ENCODE measurements around the gene ZNF500. TPM values are rescaled to one million over a fixed set of nuclear protein-coding genes. Genes with fewer than 3 reads are reported as not detected.
A peak's percentile ranks its signal among the peaks of the same experiment; 100 is the strongest.

Gene ZNF500
- total RNA-seq, 1 experiment from 2014 or later, result 20.1 TPM

GRCh38 chr16:4767872-4768548 lies 1.0 kb upstream of the ZNF500 start:
- DNase-seq (ENCODE audit: low read depth, low spot score) (peak; percentile 8), ATAC-seq (no peak)
- H3K4me2 ChIP-seq (ENCODE audit: low read length), result peak overlapping the region; percentile 82
- peaks cover 21% of the 10 kb centered on the region; the same call in 1 of the 2 replicates for H3K79me2 ChIP-seq (ENCODE audit: insufficient read depth, low read length)
- intact Hi-C loops (cut with micrococcal nuclease), result loop anchor here (1.0 to 5.0 kb wide), 3 partner anchors 33 to 179 kb away; partner anchors contain the start of genes ANKS3, DNAAF8, GLYR1 and UBN1
- H4K20me1 ChIP-seq (ENCODE audit: insufficient read depth), result no peaks in the 10 kb centered on the region
- CTCF ChIA-PET, result interaction anchor here (1.3 kb wide), 1 partner anchor 144 kb away, joined by 4 read pairs; the partner anchor contains the start of gene MGRN1
- H3K4me1 ChIP-seq (ENCODE audit: control insufficient read depth in 1 of 2, insufficient read depth in 2 of 2, low read length in 2 of 2), result peaks cover 12 to 23% of the 10 kb centered on the region in 2 experiments
- TF ChIP-seq ZNF274 (IDR thresholded peaks at IDR 0.05; ENCODE audit: low read depth, low read length) (no peak), CBX3 (IDR thresholded peaks at IDR 0.05; ENCODE audit: low read depth) (no peak), MAX (IDR thresholded peaks at IDR 0.05) (no peak), SP1 (IDR thresholded peaks at IDR 0.05; ENCODE audit: low read depth) (no peak), ATF3 (IDR thresholded peaks at IDR 0.05) (no peak), EGR1 (IDR thresholded peaks at IDR 0.05; ENCODE audit: low read depth) (no peak), EZH2 (IDR thresholded peaks at IDR 0.05) (no peak), SRF (IDR thresholded peaks at IDR 0.05; ENCODE audit: low read depth) (no peak), ZFX (IDR thresholded peaks at IDR 0.05) (no peak), YY1 (IDR thresholded peaks at IDR 0.05; ENCODE audit: extremely low read depth, insufficient replicate concordance, low read depth, low read length) (no peak), POLR2A (IDR thresholded peaks at IDR 0.05; ENCODE audit: borderline replicate concordance, extremely low read depth, insufficient read depth, insufficient read length) (no peak)
- H3K27me3 ChIP-seq (ENCODE audit: insufficient read depth, low read length), result no peaks in the 10 kb centered on the region
- POLR2A ChIA-PET, result interaction anchor here (0.7 to 1.1 kb wide), 3 partner anchors 22 to 152 kb away, joined by 3 to 8 read pairs (median 4); partner anchors contain the start of genes ANKS3 and DNAAF8
- RAD21 ChIA-PET (ENCODE audit: low non-redundant PET in 1 of 2, low total read pairs in 2 of 2, uncharacterized antibody in 2 of 2, unreplicated experiment in 2 of 2), result interaction anchor here in 1 of 2 experiments (1.2 kb wide), 1 partner anchor 35 kb away, joined by 3 read pairs; the partner anchor contains the start of gene ROGDI
- H2AFZ ChIP-seq (ENCODE audit: low read depth, low read length, poor library complexity, severe bottlenecking), result no peak overlapping the region
- H3K36me3 ChIP-seq (ENCODE audit: control insufficient read depth in 1 of 2, insufficient read depth in 2 of 2, low read length in 2 of 2), result peaks cover 5 to 10% of the 10 kb centered on the region in 2 experiments; a peak in 3 of 4 replicates
- H3K27ac ChIP-seq (ENCODE audit: low read depth, low read length), result peak overlapping the region; percentile 56
- H3K9me2 ChIP-seq (ENCODE audit: insufficient read depth), result no peaks in the 10 kb centered on the region
- H3K9me3 ChIP-seq (ENCODE audit: control insufficient read depth in 1 of 2, insufficient read depth in 1 of 2, low read depth in 1 of 2, low read length in 2 of 2), result no peaks in the 10 kb centered on the region
- BruUV-seq (replicated peaks), result no TSS peak
- H3K9ac ChIP-seq (ENCODE audit: low read length), result peak overlapping the region; percentile 66
- H3K4me3 ChIP-seq (replicated peaks in 1 of 2; ENCODE audit: low read depth in 1 of 2, low read length in 2 of 2), result peak overlapping the region; percentile 92 to 93
